ENCODE results near the gene CTNNBL1. TPM values are rescaled to one million over a fixed set of nuclear protein-coding genes. Genes with fewer than 3 reads are reported as not detected.
"Not testable (repeated sequence)": the region's sequence is repeated elsewhere in the genome, so short reads cannot be mapped to it uniquely, and the experiment has no call there.

CTNNBL1 gene
- total RNA-seq, 2 donors from 2014 or later: 35.0 to 37.6 TPM

GRCh38 chr20:37676440-37676839, 17.4 kb upstream of the CTNNBL1 start:
- no peak for DNase-seq
- intact Hi-C loops (cut with DNase I, micrococcal nuclease): no loop called here
- no peak for ATAC-seq

- ATAC-seq (no peak), DNase-seq (no peak)
- intact Hi-C loops (cut with DNase I, micrococcal nuclease): no loop called here
Observed at GRCh38 chr20:37677969-37678861, 15.6 kb upstream of the CTNNBL1 start.

- intact Hi-C loops (cut with DNase I, micrococcal nuclease); ATAC-seq; DNase-seq: not testable (repeated sequence)
Observed at GRCh38 chr20:37679751-37680150, 14.1 kb upstream of the CTNNBL1 start.

- intact Hi-C loops (cut with DNase I, micrococcal nuclease): no loop called here
- ATAC-seq (no peak), DNase-seq (no peak)
Observed at GRCh38 chr20:37680420-37680819, 13.4 kb upstream of the CTNNBL1 start.

GRCh38 chr20:37681384-37682112, 12.3 kb upstream of the CTNNBL1 start:
- DNase-seq (no peak), ATAC-seq (no peak)
- intact Hi-C loops (cut with DNase I, micrococcal nuclease): no loop called here

- ATAC-seq; intact Hi-C loops (cut with DNase I, micrococcal nuclease); DNase-seq: not testable (repeated sequence)
Observed at GRCh38 chr20:37683146-37683545, 10.7 kb upstream of the CTNNBL1 start.

- no peak for ATAC-seq
- intact Hi-C loops (cut with DNase I, micrococcal nuclease): no loop called here
- DNase-seq: no peak
Observed at GRCh38 chr20:37686762-37687477, 6.9 kb upstream of the CTNNBL1 start.

GRCh38 chr20:37687478-37687805, 6.4 kb upstream of the CTNNBL1 start:
- intact Hi-C loops (cut with DNase I, micrococcal nuclease): no loop called here
- DNase-seq (no peak), ATAC-seq (no peak)

GRCh38 chr20:37688093-37688492, 5.7 kb upstream of the CTNNBL1 start:
- no peak for DNase-seq
- ATAC-seq: no peak
- intact Hi-C loops (cut with DNase I, micrococcal nuclease): no loop called here

- intact Hi-C loops (cut with DNase I, micrococcal nuclease): no loop called here
Observed at GRCh38 chr20:37690626-37691369, 3.0 kb upstream of the CTNNBL1 start.

GRCh38 chr20:37692459-37693166, 1.2 kb upstream of the CTNNBL1 start:
- DNase-seq: no peak
- ATAC-seq: no peak
- intact Hi-C loops (cut with DNase I, micrococcal nuclease): no loop called here

More at GRCh38 chr20:37690626-37691369, 3.0 kb upstream of the CTNNBL1 start:
- ATAC-seq (no peak), DNase-seq (no peak)

GRCh38 chr20:37693242-37693634, 592 bp upstream of the CTNNBL1 start:
- ATAC-seq (no peak), DNase-seq (no peak)
- intact Hi-C loops (cut with DNase I, micrococcal nuclease): no loop called here

- no peak for ATAC-seq
- no peak for DNase-seq
- intact Hi-C loops (cut with DNase I, micrococcal nuclease): no loop called here
Observed at GRCh38 chr20:37695684-37696342, 2.0 kb downstream of the CTNNBL1 start.

GRCh38 chr20:37697314-37697713, 3.5 kb downstream of the CTNNBL1 start:
- DNase-seq (no peak), ATAC-seq (no peak)
- intact Hi-C loops (cut with DNase I, micrococcal nuclease): no loop called here

- no peak for DNase-seq
- ATAC-seq: no peak
- intact Hi-C loops (cut with DNase I, micrococcal nuclease): no loop called here
Observed at GRCh38 chr20:37699202-37699601, 5.4 kb downstream of the CTNNBL1 start.

- no peak for ATAC-seq
- no peak for DNase-seq
- intact Hi-C loops (cut with DNase I, micrococcal nuclease): no loop called here
Observed at GRCh38 chr20:37700301-37700700, 6.5 kb downstream of the CTNNBL1 start.

GRCh38 chr20:37701676-37702075, 7.8 kb downstream of the CTNNBL1 start:
- ATAC-seq; DNase-seq; intact Hi-C loops (cut with DNase I, micrococcal nuclease): not testable (repeated sequence)

Measured in left colon (tissue), 2 donors.